ENCODE measurements around the gene UEVLD.

DNA sequence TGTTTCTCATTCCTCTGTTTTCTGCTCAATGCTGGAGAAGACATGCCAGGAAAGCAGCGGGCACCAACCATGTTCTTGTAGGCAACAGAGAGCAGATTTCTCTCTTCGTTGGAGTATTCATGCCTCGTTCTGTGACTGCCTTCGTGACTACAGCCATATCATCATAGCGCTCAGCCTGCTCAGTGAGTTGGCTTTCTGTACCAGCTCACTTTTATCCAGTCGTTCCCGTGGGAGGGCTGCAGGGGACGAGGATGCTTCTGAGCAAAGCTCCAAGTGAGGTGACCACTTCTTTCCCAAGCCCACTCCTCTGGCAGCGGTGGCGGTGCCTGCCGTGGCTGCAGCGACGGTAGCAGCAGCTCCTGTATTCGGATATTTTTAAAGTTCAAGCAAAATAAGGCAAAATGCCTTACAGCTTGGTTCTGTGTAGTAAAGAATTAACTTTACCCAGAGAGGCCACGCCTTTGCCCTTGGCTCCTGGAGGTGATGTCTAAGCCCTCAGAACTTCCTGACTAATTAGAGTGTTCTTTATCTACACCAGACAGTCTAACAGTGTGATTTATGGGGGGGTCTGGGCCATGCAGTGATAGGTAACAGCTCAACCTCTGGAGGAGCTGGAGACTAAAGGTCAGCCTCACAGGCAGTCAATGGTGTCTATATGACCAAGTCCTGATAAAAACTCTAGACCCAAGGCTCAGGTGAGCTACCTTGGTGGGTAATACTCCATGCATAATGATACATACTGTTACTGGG is 97.6 kb downstream of the UEVLD start:
- TF ChIP-seq POLR2A (IDR thresholded peaks at IDR 0.05): no peak
- TF ChIP-seq, protein P1, sequence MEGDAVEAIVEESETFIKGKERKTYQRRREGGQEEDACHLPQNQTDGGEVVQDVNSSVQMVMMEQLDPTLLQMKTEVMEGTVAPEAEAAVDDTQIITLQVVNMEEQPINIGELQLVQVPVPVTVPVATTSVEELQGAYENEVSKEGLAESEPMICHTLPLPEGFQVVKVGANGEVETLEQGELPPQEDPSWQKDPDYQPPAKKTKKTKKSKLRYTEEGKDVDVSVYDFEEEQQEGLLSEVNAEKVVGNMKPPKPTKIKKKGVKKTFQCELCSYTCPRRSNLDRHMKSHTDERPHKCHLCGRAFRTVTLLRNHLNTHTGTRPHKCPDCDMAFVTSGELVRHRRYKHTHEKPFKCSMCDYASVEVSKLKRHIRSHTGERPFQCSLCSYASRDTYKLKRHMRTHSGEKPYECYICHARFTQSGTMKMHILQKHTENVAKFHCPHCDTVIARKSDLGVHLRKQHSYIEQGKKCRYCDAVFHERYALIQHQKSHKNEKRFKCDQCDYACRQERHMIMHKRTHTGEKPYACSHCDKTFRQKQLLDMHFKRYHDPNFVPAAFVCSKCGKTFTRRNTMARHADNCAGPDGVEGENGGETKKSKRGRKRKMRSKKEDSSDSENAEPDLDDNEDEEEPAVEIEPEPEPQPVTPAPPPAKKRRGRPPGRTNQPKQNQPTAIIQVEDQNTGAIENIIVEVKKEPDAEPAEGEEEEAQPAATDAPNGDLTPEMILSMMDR (IDR thresholded peaks at IDR 0.05 in 4 of 5, conservative IDR thresholded peaks at IDR 0.05 in 1 of 5): no peak

Data from gastrocnemius medialis (tissue), 4 donors.